Measurements from ENCODE around the gene FOCAD. TPM values are rescaled to one million over a fixed set of nuclear protein-coding genes. Genes with fewer than 3 reads are reported as not detected.

Gene FOCAD
- total and polyA plus RNA-seq, 10 of the 15 experiments (the other 5 are each of a cell fraction or from before 2014, with no cell fraction given), result 13.7 to 93.0 (median 41.8) TPM

- Histone ChIP-seq H3K9me3 (replicated peaks; ENCODE audit: control insufficient read depth, insufficient read depth, low read length) (no peaks in the 10 kb centered on the region; the same call in 2 of the 3 replicates), H3K27me3 (replicated peaks in 1 of 2; ENCODE audit: control insufficient read depth in 2 of 2, insufficient read depth in 2 of 2, low read length in 1 of 2) (no peaks in the 10 kb centered on the region), H3K27ac (ENCODE audit: control insufficient read depth, insufficient read depth) (no peak overlapping the region), H3K4me1 (ENCODE audit: control insufficient read depth, insufficient read depth, low read length) (no peaks in the 10 kb centered on the region), H3K79me2 (ENCODE audit: control insufficient read depth, insufficient read depth, low read length) (no peaks in the 10 kb centered on the region), H2AFZ (ENCODE audit: control insufficient read depth, low read depth, low read length) (no peak overlapping the region), H3K36me3 (ENCODE audit: control insufficient read depth in 2 of 2, insufficient read depth in 2 of 2, low read length in 1 of 2) (peaks cover 0 to 6% of the 10 kb centered on the region in 2 experiments; a peak in 1 of 4 replicates), H4K20me1 (ENCODE audit: control insufficient read depth, insufficient read depth) (no peaks in the 10 kb centered on the region), H3K9ac (ENCODE audit: control insufficient read depth, insufficient read depth, low read length) (no peak overlapping the region), H3K4me2 (ENCODE audit: control insufficient read depth, insufficient read depth) (no peak overlapping the region), H3K4me3 (no peak overlapping the region)
- ChIA-PET RAD21 (ENCODE audit: unreplicated experiment) (no interaction called here), SMC1A (ENCODE audit: uncharacterized antibody, unreplicated experiment) (interaction anchor here (1.3 to 1.4 kb wide), 2 partner anchors 9 to 43 kb away, joined by 4 read pairs; no protein-coding TSS in a partner anchor), POLR2A (interaction anchor here (0.6 kb wide), 1 partner anchor 34 kb away, joined by 3 read pairs; no protein-coding TSS in a partner anchor), CTCF (interaction anchor here (1.8 kb wide), 1 partner anchor 9 kb away, joined by 7 read pairs; no protein-coding TSS in a partner anchor)
- TF ChIP-seq CHD2 (IDR thresholded peaks at IDR 0.05; ENCODE audit: borderline replicate concordance, low read depth, low read length) (no peak), SMARCA5 (IDR thresholded peaks at IDR 0.05) (no peak), RCOR1 (conservative IDR thresholded peaks at IDR 0.05; ENCODE audit: low read depth, low read length) (no peak), ESRRA (IDR thresholded peaks at IDR 0.05; ENCODE audit: low read length) (no peak), TCF3 (IDR thresholded peaks at IDR 0.05; ENCODE audit: borderline replicate concordance, insufficient read depth, low read depth, low read length) (no peak), ATF7 (IDR thresholded peaks at IDR 0.05; ENCODE audit: low read depth) (no peak), ASH2L (IDR thresholded peaks at IDR 0.05; ENCODE audit: borderline replicate concordance, low read depth) (no peak)
- no peak for FAIRE-seq
- intact Hi-C loops (cut with micrococcal nuclease; ENCODE audit: unreplicated experiment), result no loop called here
- no peak for ATAC-seq
- no TSS peak for BruUV-seq (replicated peaks)
- in situ Hi-C loops (cut with MboI), result no loop called here
- WGBS (ENCODE audit: insufficient coverage, insufficient replicate concordance, low lambda C conversion rate, missing lambda C conversion rate), result 86% methylated on average over 6 of the region's 6 CpGs
- DNase-seq (ENCODE audit: low read depth, low spot score), result no peak
Observed at GRCh38 chr9:20914556-20914955, 230.5 kb downstream of the FOCAD start.

- in situ Hi-C loops (cut with MboI), result no loop called here
- Histone ChIP-seq H3K27ac (ENCODE audit: control insufficient read depth, insufficient read depth) (no peak overlapping the region), H3K36me3 (ENCODE audit: control insufficient read depth in 2 of 2, insufficient read depth in 2 of 2, low read length in 1 of 2) (peaks cover 0 to 7% of the 10 kb centered on the region in 2 experiments; a peak in 2 of 4 replicates), H3K79me2 (ENCODE audit: control insufficient read depth, insufficient read depth, low read length) (no peaks in the 10 kb centered on the region), H3K9me3 (replicated peaks; ENCODE audit: control insufficient read depth, insufficient read depth, low read length) (no peaks in the 10 kb centered on the region; the same call in 2 of the 3 replicates), H3K27me3 (replicated peaks in 1 of 2; ENCODE audit: control insufficient read depth in 2 of 2, insufficient read depth in 2 of 2, low read length in 1 of 2) (no peaks in the 10 kb centered on the region), H3K4me3 (no peak overlapping the region), H3K9ac (ENCODE audit: control insufficient read depth, insufficient read depth, low read length) (no peak overlapping the region), H2AFZ (ENCODE audit: control insufficient read depth, low read depth, low read length) (no peak overlapping the region), H3K4me1 (ENCODE audit: control insufficient read depth, insufficient read depth, low read length) (no peaks in the 10 kb centered on the region), H4K20me1 (ENCODE audit: control insufficient read depth, insufficient read depth) (no peaks in the 10 kb centered on the region), H3K4me2 (ENCODE audit: control insufficient read depth, insufficient read depth) (no peak overlapping the region)
- WGBS (ENCODE audit: insufficient coverage, insufficient replicate concordance, low lambda C conversion rate, missing lambda C conversion rate), result 38% methylated on average over 1 of the region's 1 CpG
- FAIRE-seq, result no peak
- no peak for ATAC-seq
- POLR2A ChIA-PET, result no interaction called here
- RAD21 ChIA-PET (ENCODE audit: unreplicated experiment), result no interaction called here
- DNase-seq (ENCODE audit: low read depth, low spot score), result no peak
- BruUV-seq (replicated peaks), result no TSS peak
- intact Hi-C loops (cut with micrococcal nuclease; ENCODE audit: unreplicated experiment), result no loop called here
- CTCF ChIA-PET, result interaction anchor here (0.6 to 0.7 kb wide), 2 partner anchors 12 to 55 kb away, joined by 3 to 5 read pairs; no protein-coding TSS in a partner anchor
- SMC1A ChIA-PET (ENCODE audit: uncharacterized antibody, unreplicated experiment), result no interaction called here
- TF ChIP-seq RAD21 (IDR thresholded peaks at IDR 0.05; ENCODE audit: insufficient read depth, low read depth, low read length) (no peak), ASH2L (IDR thresholded peaks at IDR 0.05; ENCODE audit: borderline replicate concordance, low read depth) (no peak), ZSCAN29 (IDR thresholded peaks at IDR 0.05) (no peak), IRF5 (IDR thresholded peaks at IDR 0.05; ENCODE audit: borderline replicate concordance) (no peak), REST (IDR thresholded peaks at IDR 0.05; ENCODE audit: low read depth, low read length) (no peak), IKZF1 (conservative IDR thresholded peaks at IDR 0.05) (no peak), SREBF1 (IDR thresholded peaks at IDR 0.05; ENCODE audit: low read length) (no peak)
Observed at GRCh38 chr9:20921362-20921761, 237.3 kb downstream of the FOCAD start.
